ENCODE measurements around the gene TLCD2. TPM values are rescaled to one million over a fixed set of nuclear protein-coding genes. Genes with fewer than 3 reads are reported as not detected.

TLCD2 gene
- total and polyA plus RNA-seq, 9 of the 15 experiments (the other 6 are each of a cell fraction or from before 2014, with no cell fraction given) = 0.10 to 0.89 (median 0.58) TPM

DNA sequence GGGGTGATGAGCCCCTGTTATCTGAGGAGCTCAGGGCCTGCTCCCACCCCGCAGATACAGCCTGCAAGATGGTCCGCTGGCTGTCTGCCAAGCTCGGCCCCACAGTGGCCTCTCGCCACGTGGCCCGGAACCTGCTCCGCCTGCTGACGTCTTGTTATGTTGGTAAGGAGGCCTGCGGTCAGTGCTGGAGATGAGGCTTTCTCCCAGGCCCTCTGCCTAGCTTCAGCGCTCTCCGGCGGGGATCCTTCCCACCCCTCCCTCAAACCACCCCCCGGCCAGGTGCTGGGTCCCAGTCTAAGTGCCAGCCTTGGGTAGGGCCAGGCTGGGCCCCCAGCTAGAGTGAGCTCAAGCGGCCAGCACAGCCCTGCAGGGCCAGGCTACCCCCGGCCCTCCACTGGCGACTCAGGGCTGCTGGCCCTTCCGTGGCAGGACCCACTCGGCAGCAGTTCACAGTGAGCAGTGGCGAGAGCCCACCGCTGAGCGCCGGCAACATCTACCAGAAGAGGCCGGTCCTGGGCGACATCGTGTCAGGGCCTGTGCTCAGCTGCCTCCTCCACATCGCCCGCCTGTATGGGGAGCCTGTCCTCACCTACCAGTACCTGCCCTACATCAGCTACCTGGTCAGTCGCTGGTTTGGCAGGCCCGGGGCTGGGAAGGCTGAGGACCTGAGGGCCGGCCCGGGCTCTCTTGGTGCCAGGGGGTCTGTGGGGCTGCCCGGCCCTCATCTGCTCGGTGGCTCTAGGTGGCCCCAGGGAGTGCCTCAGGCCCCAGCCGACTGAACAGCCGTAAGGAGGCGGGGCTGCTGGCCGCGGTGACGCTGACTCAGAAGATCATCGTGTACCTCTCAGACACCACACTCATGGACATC is 20.4 kb upstream of the TLCD2 start (continued):
- TF ChIP-seq MYC (IDR thresholded peaks at IDR 0.05; ENCODE audit: low read depth, low read length) (peak; percentile 95), MYC (CRISPR knock-in tag; IDR thresholded peaks at IDR 0.05; ENCODE audit: borderline replicate concordance, low read depth) (peak; percentile 70; the same call in 1 of the 2 replicates), ZBTB1 (CRISPR knock-in tag; IDR thresholded peaks at IDR 0.05; ENCODE audit: borderline replicate concordance, low read depth) (no peak), MCM3 (IDR thresholded peaks at IDR 0.05) (no peak), RFX7 (CRISPR knock-in tag; IDR thresholded peaks at IDR 0.05) (no peak), NUFIP1 (IDR thresholded peaks at IDR 0.05; ENCODE audit: partially characterized antibody) (no peak), HNRNPLL (IDR thresholded peaks at IDR 0.05; ENCODE audit: low read depth, low read length, poor library complexity, severe bottlenecking) (no peak), ZNF592 (IDR thresholded peaks at IDR 0.05) (peak; percentile 95), TEAD4 (IDR thresholded peaks at IDR 0.05; ENCODE audit: low read length) (peak; percentile 64), TEAD4 (CRISPR knock-in tag; IDR thresholded peaks at IDR 0.05; ENCODE audit: borderline replicate concordance) (peak; percentile 87; the same call in 1 of the 2 replicates), FIP1L1 (IDR thresholded peaks at IDR 0.05; ENCODE audit: low read depth, low read length, poor library complexity, severe bottlenecking) (peak; percentile 18), GTF3C2 (IDR thresholded peaks at IDR 0.05; ENCODE audit: borderline replicate concordance, extremely low read depth, insufficient read length) (no peak), OTX1 (CRISPR knock-in tag; IDR thresholded peaks at IDR 0.05) (no peak), IFI16 (CRISPR knock-in tag; IDR thresholded peaks at IDR 0.05) (no peak), SOX6 (IDR thresholded peaks at IDR 0.05) (peak; percentile 31; the same call in 1 of the 2 replicates), ATF1 (CRISPR knock-in tag; IDR thresholded peaks at IDR 0.05) (no peak), ATF1 (tag; IDR thresholded peaks at IDR 0.05) (peak; percentile 59), ZNF184 (CRISPR knock-in tag; IDR thresholded peaks at IDR 0.05) (no peak), ZNF512 (tag; IDR thresholded peaks at IDR 0.05) (no peak)
